ENCODE results near the gene DENND1A. TPM values are rescaled to one million over a fixed set of nuclear protein-coding genes. Genes with fewer than 3 reads are reported as not detected.

The DENND1A gene
- total and polyA plus RNA-seq, 2 donors from 2014 or later = 16.3 to 19.6 TPM

GRCh38 chr9:123505496-123505895, 424.4 kb downstream of the DENND1A start:
- DNase-seq (no peak), FAIRE-seq (no peak)
- intact Hi-C loops (cut with DNase I) = no loop called here
- no peak overlapping the region for H3K27ac ChIP-seq (ENCODE audit: low read depth in 2 of 2, low read length in 2 of 2)
- TF ChIP-seq, protein P1, sequence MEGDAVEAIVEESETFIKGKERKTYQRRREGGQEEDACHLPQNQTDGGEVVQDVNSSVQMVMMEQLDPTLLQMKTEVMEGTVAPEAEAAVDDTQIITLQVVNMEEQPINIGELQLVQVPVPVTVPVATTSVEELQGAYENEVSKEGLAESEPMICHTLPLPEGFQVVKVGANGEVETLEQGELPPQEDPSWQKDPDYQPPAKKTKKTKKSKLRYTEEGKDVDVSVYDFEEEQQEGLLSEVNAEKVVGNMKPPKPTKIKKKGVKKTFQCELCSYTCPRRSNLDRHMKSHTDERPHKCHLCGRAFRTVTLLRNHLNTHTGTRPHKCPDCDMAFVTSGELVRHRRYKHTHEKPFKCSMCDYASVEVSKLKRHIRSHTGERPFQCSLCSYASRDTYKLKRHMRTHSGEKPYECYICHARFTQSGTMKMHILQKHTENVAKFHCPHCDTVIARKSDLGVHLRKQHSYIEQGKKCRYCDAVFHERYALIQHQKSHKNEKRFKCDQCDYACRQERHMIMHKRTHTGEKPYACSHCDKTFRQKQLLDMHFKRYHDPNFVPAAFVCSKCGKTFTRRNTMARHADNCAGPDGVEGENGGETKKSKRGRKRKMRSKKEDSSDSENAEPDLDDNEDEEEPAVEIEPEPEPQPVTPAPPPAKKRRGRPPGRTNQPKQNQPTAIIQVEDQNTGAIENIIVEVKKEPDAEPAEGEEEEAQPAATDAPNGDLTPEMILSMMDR (IDR thresholded peaks at IDR 0.05; ENCODE audit: borderline replicate concordance, extremely low read depth, insufficient read depth) = no peak
- H3K36me3 ChIP-seq (ENCODE audit: control insufficient read depth in 2 of 3, insufficient read depth in 3 of 3, low read length in 3 of 3) = no peaks in the 10 kb centered on the region
- no peaks in the 10 kb centered on the region for H3K9me3 ChIP-seq (ENCODE audit: control insufficient read depth in 2 of 3, insufficient read depth in 1 of 3, low read length in 3 of 3)
- no peaks in the 10 kb centered on the region for H3K27me3 ChIP-seq (ENCODE audit: control insufficient read depth, insufficient read depth, low read length)
- no peak overlapping the region for H3K4me3 ChIP-seq (ENCODE audit: low read length in 3 of 3)
- H3K4me1 ChIP-seq (ENCODE audit: control insufficient read depth in 2 of 3, insufficient read depth in 2 of 3, low read depth in 1 of 3, low read length in 3 of 3) = no peaks in the 10 kb centered on the region
- H3K9ac ChIP-seq (ENCODE audit: low read length in 3 of 3) = no peak overlapping the region

DNA sequence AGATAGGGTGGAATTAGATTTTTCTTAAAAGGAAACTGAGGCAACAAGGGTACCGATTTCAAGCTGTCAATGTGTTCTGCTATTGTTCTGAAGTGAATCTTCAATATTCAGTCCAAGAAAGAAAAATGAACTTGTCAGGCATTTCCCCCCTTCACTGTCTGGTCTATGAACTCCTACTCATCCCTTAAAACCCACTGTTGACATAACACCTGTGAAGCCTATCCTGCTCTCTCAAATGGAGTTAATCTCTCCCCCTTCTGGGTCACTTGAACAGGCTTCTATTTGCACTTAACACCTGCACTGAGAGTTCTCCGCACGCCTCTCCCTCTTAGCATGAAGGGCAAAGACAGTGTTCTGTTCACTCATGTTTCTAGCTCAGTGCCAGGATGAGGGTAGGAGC, 429.6 kb downstream of the DENND1A start:
- no peaks in the 10 kb centered on the region for H3K36me3 ChIP-seq (ENCODE audit: control insufficient read depth in 2 of 3, insufficient read depth in 3 of 3, low read length in 3 of 3)
- no peak overlapping the region for H3K27ac ChIP-seq (ENCODE audit: low read depth in 2 of 2, low read length in 2 of 2)
- TF ChIP-seq, protein P1 (IDR thresholded peaks at IDR 0.05; ENCODE audit: borderline replicate concordance, extremely low read depth, insufficient read depth) = no peak
- FAIRE-seq (no peak), DNase-seq (no peak)
- no peaks in the 10 kb centered on the region for H3K27me3 ChIP-seq (ENCODE audit: control insufficient read depth, insufficient read depth, low read length)
- H3K9ac ChIP-seq (ENCODE audit: low read length in 3 of 3) = no peak overlapping the region
- no peaks in the 10 kb centered on the region for H3K4me1 ChIP-seq (ENCODE audit: control insufficient read depth in 2 of 3, insufficient read depth in 2 of 3, low read depth in 1 of 3, low read length in 3 of 3)
- H3K9me3 ChIP-seq (ENCODE audit: control insufficient read depth in 2 of 3, insufficient read depth in 1 of 3, low read length in 3 of 3) = no peaks in the 10 kb centered on the region
- H3K4me3 ChIP-seq (ENCODE audit: low read length in 3 of 3) = no peak overlapping the region
- intact Hi-C loops (cut with DNase I) = no loop called here

- intact Hi-C loops (cut with DNase I) = no loop called here
These were observed 432.1 kb downstream of the DENND1A start for GRCh38 chr9:123497830-123498229.

More at GRCh38 chr9:123497830-123498229, 432.1 kb downstream of the DENND1A start:
- TF ChIP-seq, protein P1 (IDR thresholded peaks at IDR 0.05; ENCODE audit: borderline replicate concordance, extremely low read depth, insufficient read depth) = no peak
- no peaks in the 10 kb centered on the region for H3K27me3 ChIP-seq (ENCODE audit: control insufficient read depth, insufficient read depth, low read length)
- no peak overlapping the region for H3K4me3 ChIP-seq (ENCODE audit: low read length in 3 of 3)
- DNase-seq (no peak), FAIRE-seq (no peak)
- H3K36me3 ChIP-seq (ENCODE audit: control insufficient read depth in 2 of 3, insufficient read depth in 3 of 3, low read length in 3 of 3) = no peaks in the 10 kb centered on the region
- H3K27ac ChIP-seq (ENCODE audit: low read depth in 2 of 2, low read length in 2 of 2) = no peak overlapping the region
- no peaks in the 10 kb centered on the region for H3K4me1 ChIP-seq (ENCODE audit: control insufficient read depth in 2 of 3, insufficient read depth in 2 of 3, low read depth in 1 of 3, low read length in 3 of 3)
- H3K9ac ChIP-seq (ENCODE audit: low read length in 3 of 3) = no peak overlapping the region
- no peaks in the 10 kb centered on the region for H3K9me3 ChIP-seq (ENCODE audit: control insufficient read depth in 2 of 3, insufficient read depth in 1 of 3, low read length in 3 of 3)

All from kidney (tissue), 14 donors.